Muscle layer of colon (tissue), 2 donors: ENCODE measurements around the gene KDM7A.

Experiments used
- H3K27ac ChIP-seq: one replicate; pipeline ENCODE4 v1.7.0; 2013; ENCODE audit warnings: low read depth, mild to moderate bottlenecking, low read length, moderate library complexity
- H3K27me3 ChIP-seq, 2 donors: one replicate each; pipeline ENCODE4 v1.7.0; 2013; ENCODE audit warnings: low read length in 2 of 2, mild to moderate bottlenecking in 2 of 2; ENCODE audit not compliant: insufficient read depth in 2 of 2, control insufficient read depth in 1 of 2
- H3K36me3 ChIP-seq: one replicate; pipeline ENCODE4 v1.7.0; 2013; ENCODE audit warnings: mild to moderate bottlenecking, low read length; ENCODE audit not compliant: insufficient read depth
- H3K4me1 ChIP-seq: one replicate; pipeline ENCODE4 v1.7.0; 2013; ENCODE audit warnings: mild to moderate bottlenecking, low read length; ENCODE audit not compliant: insufficient read depth
- H3K4me3 ChIP-seq, 2 donors: one replicate each; pipeline ENCODE4 v1.7.0; 2013; ENCODE audit warnings: low read length in 2 of 2, low read depth in 1 of 2, mild to moderate bottlenecking in 1 of 2, moderate library complexity in 1 of 2
- H3K9ac ChIP-seq: one replicate; pipeline ENCODE4 v1.7.0; 2013; ENCODE audit warnings: low read length
- H3K9me3 ChIP-seq: one replicate; pipeline ENCODE4 v1.7.0; 2013; ENCODE audit warnings: mild to moderate bottlenecking, low read length
- donor health status: abdominal sarcoma.
- donor health status: Adenocarcinoma of cecum.

The KDM7A gene

GRCh38 chr7:140059273-140060242 lies 117.2 kb downstream of the KDM7A start:
- Histone ChIP-seq H3K9me3 (no peaks in the 10 kb centered on the region), H3K4me1 (peaks cover 24% of the 10 kb centered on the region), H3K4me3 (no peak overlapping the region), H3K9ac (no peak overlapping the region), H3K27ac (no peak overlapping the region), H3K36me3 (peaks cover 3% of the 10 kb centered on the region), H3K27me3 (no peaks in the 10 kb centered on the region)

GRCh38 chr7:140058517-140058916 lies 118.3 kb downstream of the KDM7A start:
- H3K4me3 ChIP-seq: no peak overlapping the region
- peaks cover 24% of the 10 kb centered on the region for H3K4me1 ChIP-seq

GRCh38 chr7:140057143-140057535 lies 119.6 kb downstream of the KDM7A start:
- no peak overlapping the region for H3K4me3 ChIP-seq

More at GRCh38 chr7:140058517-140058916, 118.3 kb downstream of the KDM7A start:
- Histone ChIP-seq H3K9me3 (no peaks in the 10 kb centered on the region), H3K27ac (no peak overlapping the region), H3K9ac (no peak overlapping the region), H3K36me3 (peaks cover 6% of the 10 kb centered on the region), H3K27me3 (no peaks in the 10 kb centered on the region)

GRCh38 chr7:140056431-140057142 lies 120.2 kb downstream of the KDM7A start:
- Histone ChIP-seq H3K27me3 (no peaks in the 10 kb centered on the region), H3K27ac (no peak overlapping the region), H3K4me1 (peaks cover 20% of the 10 kb centered on the region), H3K9ac (no peak overlapping the region), H3K36me3 (peaks cover 6% of the 10 kb centered on the region), H3K9me3 (no peaks in the 10 kb centered on the region), H3K4me3 (no peak overlapping the region)

More at GRCh38 chr7:140057143-140057535, 119.6 kb downstream of the KDM7A start:
- H3K27me3 ChIP-seq: no peaks in the 10 kb centered on the region
- no peak overlapping the region for H3K9ac ChIP-seq
- H3K9me3 ChIP-seq: no peaks in the 10 kb centered on the region
- peaks cover 24% of the 10 kb centered on the region for H3K4me1 ChIP-seq
- peaks cover 6% of the 10 kb centered on the region for H3K36me3 ChIP-seq
- H3K27ac ChIP-seq: no peak overlapping the region

- no peak overlapping the region for H3K9ac ChIP-seq
- peaks cover 6% of the 10 kb centered on the region for H3K36me3 ChIP-seq
- peaks cover 13% of the 10 kb centered on the region for H3K4me1 ChIP-seq
- no peaks in the 10 kb centered on the region for H3K27me3 ChIP-seq
- no peaks in the 10 kb centered on the region for H3K9me3 ChIP-seq
- no peak overlapping the region for H3K27ac ChIP-seq
- no peak overlapping the region for H3K4me3 ChIP-seq
Measured at GRCh38 chr7:140055833-140056232, 121.0 kb downstream of the KDM7A start.

GRCh38 chr7:140054751-140055150 lies 122.0 kb downstream of the KDM7A start:
- no peak overlapping the region for H3K27ac ChIP-seq

GRCh38 chr7:140053812-140054539 lies 122.8 kb downstream of the KDM7A start:
- no peak overlapping the region for H3K27ac ChIP-seq
- H3K9ac ChIP-seq: no peak overlapping the region
- no peaks in the 10 kb centered on the region for H3K9me3 ChIP-seq
- H3K27me3 ChIP-seq: no peaks in the 10 kb centered on the region
- H3K4me1 ChIP-seq: no peaks in the 10 kb centered on the region
- H3K36me3 ChIP-seq: peaks cover 6% of the 10 kb centered on the region
- H3K4me3 ChIP-seq: no peak overlapping the region

More at GRCh38 chr7:140054751-140055150, 122.0 kb downstream of the KDM7A start:
- Histone ChIP-seq H3K4me3 (no peak overlapping the region), H3K4me1 (peaks cover 6% of the 10 kb centered on the region), H3K9me3 (no peaks in the 10 kb centered on the region), H3K27me3 (no peaks in the 10 kb centered on the region), H3K36me3 (peaks cover 6% of the 10 kb centered on the region), H3K9ac (no peak overlapping the region)

- Histone ChIP-seq H3K27me3 (no peaks in the 10 kb centered on the region), H3K36me3 (peaks cover 9% of the 10 kb centered on the region), H3K27ac (no peak overlapping the region), H3K9me3 (no peaks in the 10 kb centered on the region), H3K4me3 (no peak overlapping the region), H3K9ac (no peak overlapping the region), H3K4me1 (no peaks in the 10 kb centered on the region)
Measured at GRCh38 chr7:140051820-140052219, 125.0 kb downstream of the KDM7A start.

- Histone ChIP-seq H3K9me3 (no peaks in the 10 kb centered on the region), H3K4me1 (no peaks in the 10 kb centered on the region), H3K27me3 (no peaks in the 10 kb centered on the region), H3K9ac (no peak overlapping the region), H3K4me3 (no peak overlapping the region), H3K27ac (no peak overlapping the region), H3K36me3 (peaks cover 20% of the 10 kb centered on the region)
Measured at GRCh38 chr7:140050100-140050499, 126.7 kb downstream of the KDM7A start.

- H3K27ac ChIP-seq: no peak overlapping the region
- H3K4me3 ChIP-seq: no peak overlapping the region
- H3K27me3 ChIP-seq: no peaks in the 10 kb centered on the region
- peaks cover 16% of the 10 kb centered on the region for H3K36me3 ChIP-seq
- H3K4me1 ChIP-seq: no peaks in the 10 kb centered on the region
- no peak overlapping the region for H3K9ac ChIP-seq
- no peaks in the 10 kb centered on the region for H3K9me3 ChIP-seq
Measured at GRCh38 chr7:140049339-140050024, 127.3 kb downstream of the KDM7A start.

GRCh38 chr7:140048989-140049338 lies 127.8 kb downstream of the KDM7A start:
- peaks cover 14% of the 10 kb centered on the region for H3K36me3 ChIP-seq
- no peak overlapping the region for H3K9ac ChIP-seq
- H3K9me3 ChIP-seq: no peaks in the 10 kb centered on the region
- H3K4me1 ChIP-seq: no peaks in the 10 kb centered on the region
- H3K4me3 ChIP-seq: no peak overlapping the region
- H3K27me3 ChIP-seq: no peaks in the 10 kb centered on the region
- H3K27ac ChIP-seq: no peak overlapping the region
